ENCODE results near the gene ZNF608. TPM values are rescaled to one million over a fixed set of nuclear protein-coding genes. Genes with fewer than 3 reads are reported as not detected.
A peak's percentile ranks its signal among the peaks of the same experiment; 100 is the strongest.

ZNF608 gene
- total RNA-seq, 6 experiments from 2014 or later: 0.28 to 0.85 (median 0.33) TPM

DNA sequence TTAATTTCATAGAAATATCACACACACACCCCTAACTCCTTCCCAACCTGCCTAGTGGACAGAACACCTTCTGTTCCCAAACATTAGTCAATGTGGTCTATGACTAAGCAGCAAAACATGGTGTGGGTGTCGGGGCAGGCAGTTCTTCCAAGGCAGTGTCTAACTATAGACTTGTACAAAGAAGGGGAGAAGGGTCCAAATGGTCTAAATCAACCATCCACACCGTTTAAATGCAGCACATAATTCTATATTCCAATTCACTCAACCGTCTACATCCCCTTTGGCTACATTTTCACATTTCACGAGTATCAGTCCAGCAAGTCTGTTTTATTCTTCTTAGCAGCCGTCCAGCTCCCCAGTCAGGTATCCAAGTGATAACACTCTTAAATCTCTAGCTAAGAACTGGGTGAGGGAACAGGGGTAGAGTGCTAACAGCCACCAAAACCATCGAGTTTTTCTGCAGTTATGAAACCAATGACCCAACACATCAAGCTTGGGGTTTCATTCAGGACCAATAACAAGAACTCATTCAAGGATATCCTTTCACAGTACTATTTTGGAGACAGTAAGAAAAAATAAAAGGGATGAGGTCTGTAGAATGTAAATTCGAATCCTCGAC lies 3.3 kb downstream of the ZNF608 start:
- Mint-ChIP-seq H3K27ac (no peak overlapping the region), H3K9me3 (peaks cover 4% of the 10 kb centered on the region; the same call in 1 of the 2 replicates), H3K27me3 (ENCODE audit: insufficient read depth) (peaks cover 36% of the 10 kb centered on the region), H3K36me3 (ENCODE audit: low read depth) (0 out of 2 replicates have a peak, but pooled peaks cover 4% of the 10 kb centered on the region), H3K4me3 (no peak overlapping the region), H3K4me1 (ENCODE audit: low read depth) (peaks cover 22% of the 10 kb centered on the region)
- peak; percentile 65 for DNase-seq
- TF ChIP-seq, protein P1, sequence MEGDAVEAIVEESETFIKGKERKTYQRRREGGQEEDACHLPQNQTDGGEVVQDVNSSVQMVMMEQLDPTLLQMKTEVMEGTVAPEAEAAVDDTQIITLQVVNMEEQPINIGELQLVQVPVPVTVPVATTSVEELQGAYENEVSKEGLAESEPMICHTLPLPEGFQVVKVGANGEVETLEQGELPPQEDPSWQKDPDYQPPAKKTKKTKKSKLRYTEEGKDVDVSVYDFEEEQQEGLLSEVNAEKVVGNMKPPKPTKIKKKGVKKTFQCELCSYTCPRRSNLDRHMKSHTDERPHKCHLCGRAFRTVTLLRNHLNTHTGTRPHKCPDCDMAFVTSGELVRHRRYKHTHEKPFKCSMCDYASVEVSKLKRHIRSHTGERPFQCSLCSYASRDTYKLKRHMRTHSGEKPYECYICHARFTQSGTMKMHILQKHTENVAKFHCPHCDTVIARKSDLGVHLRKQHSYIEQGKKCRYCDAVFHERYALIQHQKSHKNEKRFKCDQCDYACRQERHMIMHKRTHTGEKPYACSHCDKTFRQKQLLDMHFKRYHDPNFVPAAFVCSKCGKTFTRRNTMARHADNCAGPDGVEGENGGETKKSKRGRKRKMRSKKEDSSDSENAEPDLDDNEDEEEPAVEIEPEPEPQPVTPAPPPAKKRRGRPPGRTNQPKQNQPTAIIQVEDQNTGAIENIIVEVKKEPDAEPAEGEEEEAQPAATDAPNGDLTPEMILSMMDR (IDR thresholded peaks at IDR 0.05): no peak

DNA sequence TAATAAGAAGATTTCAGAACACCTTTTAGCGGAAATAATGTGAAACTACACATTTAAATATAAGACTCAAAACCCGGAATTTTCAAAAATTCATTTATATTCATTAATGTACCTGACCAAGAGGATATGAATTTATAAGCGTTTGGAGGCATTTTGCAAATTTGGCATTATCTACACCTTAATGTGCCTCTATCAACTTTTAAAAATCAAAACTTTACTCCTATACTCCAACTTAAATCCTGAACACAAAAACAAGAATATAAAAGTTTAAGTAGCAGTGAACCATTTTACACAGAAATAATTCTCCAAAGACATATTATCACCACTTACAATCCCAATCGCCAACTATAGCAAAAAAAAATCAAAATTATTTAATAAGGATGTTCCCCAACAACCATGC lies 3.9 kb downstream of the ZNF608 start:
- Mint-ChIP-seq H3K36me3 (ENCODE audit: low read depth) (0 out of 2 replicates have a peak, but pooled peaks cover 4% of the 10 kb centered on the region), H3K4me1 (ENCODE audit: low read depth) (peaks cover 16% of the 10 kb centered on the region), H3K4me3 (no peak overlapping the region), H3K27ac (no peak overlapping the region), H3K27me3 (ENCODE audit: insufficient read depth) (peaks cover 39% of the 10 kb centered on the region), H3K9me3 (peaks cover 4% of the 10 kb centered on the region; the same call in 1 of the 2 replicates)
- TF ChIP-seq, protein P1 (IDR thresholded peaks at IDR 0.05): no peak
- DNase-seq: no peak

DNA sequence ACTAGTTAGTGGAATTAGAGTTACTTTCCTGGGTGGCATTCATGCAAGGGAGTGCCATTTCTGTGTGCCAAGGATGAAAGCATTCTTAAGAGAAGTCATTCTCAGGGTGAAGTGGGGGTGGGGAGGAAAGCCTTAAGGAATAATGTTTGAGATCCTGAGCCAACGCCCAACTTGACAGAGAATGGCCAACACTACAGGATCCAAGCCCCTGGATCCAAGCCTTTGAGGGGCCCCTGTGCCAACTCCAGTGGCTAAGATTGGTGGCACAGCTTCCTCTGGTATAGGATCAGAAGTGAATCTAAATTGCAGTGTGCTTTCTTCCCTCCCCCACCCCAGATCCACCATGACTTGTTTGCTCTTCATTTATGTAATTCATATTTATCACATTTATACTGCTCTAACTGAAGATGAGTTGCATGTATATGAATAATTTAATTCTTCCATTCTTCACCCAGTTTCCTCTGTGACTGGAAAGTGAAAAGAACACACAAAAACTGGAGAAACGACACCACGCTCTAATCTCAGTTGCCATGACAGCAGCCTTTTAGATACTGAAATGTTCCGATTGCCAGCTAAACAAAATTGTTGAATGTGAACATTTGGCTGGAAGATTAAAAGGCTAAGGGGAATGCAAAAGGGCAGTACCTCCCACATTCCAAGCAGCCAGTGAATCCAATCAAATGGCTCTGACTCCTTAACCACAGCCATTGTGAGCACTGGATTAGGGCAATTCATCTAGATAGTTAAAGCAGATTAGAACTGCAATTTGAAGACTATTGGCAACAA lies 4.5 kb downstream of the ZNF608 start:
- H3K27ac Mint-ChIP-seq: no peak overlapping the region
- peaks cover 4% of the 10 kb centered on the region; the same call in 1 of the 2 replicates for H3K9me3 Mint-ChIP-seq
- peak; percentile 85 for DNase-seq
- H3K4me1 Mint-ChIP-seq (ENCODE audit: low read depth): peaks cover 11% of the 10 kb centered on the region
- peaks cover 33% of the 10 kb centered on the region for H3K27me3 Mint-ChIP-seq (ENCODE audit: insufficient read depth)
- H3K36me3 Mint-ChIP-seq (ENCODE audit: low read depth): 0 out of 2 replicates have a peak, but pooled peaks cover 4% of the 10 kb centered on the region
- TF ChIP-seq, protein P1 (IDR thresholded peaks at IDR 0.05): no peak
- no peak overlapping the region; the same call in 1 of the 2 replicates for H3K4me3 Mint-ChIP-seq

DNA sequence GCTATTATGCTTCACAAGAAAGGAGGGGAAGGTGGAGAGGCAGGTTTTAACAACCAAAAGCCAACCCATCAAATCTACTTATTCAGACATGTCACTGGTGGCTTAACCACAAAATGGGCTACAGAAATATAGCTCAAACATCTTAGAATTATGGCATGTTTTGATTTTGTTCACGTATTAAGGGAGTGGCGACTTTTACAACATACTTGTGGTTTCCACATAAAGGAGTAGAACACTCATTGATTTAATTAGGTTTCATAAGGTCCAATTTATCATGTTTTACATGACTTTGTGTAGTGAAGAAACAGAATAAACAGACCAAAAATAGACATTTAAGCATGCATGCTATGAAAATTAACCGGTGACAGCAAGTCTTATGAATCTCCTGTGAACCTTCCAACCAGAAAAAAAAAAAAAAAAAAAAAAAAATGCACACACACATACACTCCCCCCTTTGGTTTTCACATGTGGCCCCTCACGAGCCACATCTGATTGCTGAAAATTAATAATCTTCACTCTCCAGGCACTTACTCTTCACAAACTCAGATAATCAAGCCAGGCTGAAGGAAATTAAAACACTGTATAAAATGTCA lies 5.4 kb downstream of the ZNF608 start:
- Mint-ChIP-seq H3K4me3 (no peak overlapping the region; the same call in 1 of the 2 replicates), H3K36me3 (ENCODE audit: low read depth) (0 out of 2 replicates have a peak, but pooled peaks cover 4% of the 10 kb centered on the region), H3K27me3 (ENCODE audit: insufficient read depth) (peaks cover 30% of the 10 kb centered on the region), H3K4me1 (ENCODE audit: low read depth) (peaks cover 11% of the 10 kb centered on the region), H3K9me3 (peaks cover 4% of the 10 kb centered on the region; the same call in 1 of the 2 replicates), H3K27ac (peak overlapping the region; percentile 52)
- peak; percentile 64 for DNase-seq
- TF ChIP-seq, protein P1 (IDR thresholded peaks at IDR 0.05): no peak

DNA sequence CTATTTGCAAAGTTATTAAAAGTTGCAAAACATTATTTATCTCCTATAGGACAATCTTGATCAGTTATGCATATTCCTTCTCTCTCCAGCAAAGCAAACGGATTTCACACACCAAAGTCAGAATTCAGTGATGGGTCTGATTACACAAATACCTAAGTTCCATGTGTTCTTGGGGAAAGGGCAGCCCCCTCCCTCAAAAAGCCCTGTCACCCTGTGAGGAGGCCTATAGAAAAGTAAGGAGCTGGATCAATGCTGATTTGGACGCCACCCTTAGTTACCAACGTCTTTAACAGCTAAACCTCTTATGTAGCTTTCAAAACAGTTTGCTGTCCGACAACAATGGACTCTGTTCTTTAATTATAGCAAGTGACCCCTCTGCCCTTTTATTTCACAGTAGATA lies 6.4 kb downstream of the ZNF608 start:
- DNase-seq: no peak
- Mint-ChIP-seq H3K27me3 (ENCODE audit: insufficient read depth) (peaks cover 22% of the 10 kb centered on the region), H3K4me3 (no peak overlapping the region), H3K36me3 (ENCODE audit: low read depth) (0 out of 2 replicates have a peak, but pooled peaks cover 4% of the 10 kb centered on the region), H3K9me3 (peaks cover 4% of the 10 kb centered on the region; the same call in 1 of the 2 replicates), H3K4me1 (ENCODE audit: low read depth) (peaks cover 19% of the 10 kb centered on the region), H3K27ac (no peak overlapping the region)
- TF ChIP-seq, protein P1 (IDR thresholded peaks at IDR 0.05): no peak

All from HFFc6 (cell line).